GM10266 (cell line): ENCODE data around the gene CREBBP.

Experiments used
- DNase-seq: peaks from one replicate; pipeline ENCODE4 v3.0.0; 2012; ENCODE audit errors: extremely low spot score
- CTCF ChIP-seq: IDR thresholded peaks from 2 replicates; pipeline ENCODE4 v1.5.1; 2012; ENCODE audit warnings: mild to moderate bottlenecking, low read depth; ENCODE audit not compliant: control insufficient read depth, insufficient read depth; ENCODE audit errors: missing control alignments

The CREBBP gene

GRCh38 chr16:3832668-3833067 is 47.8 kb downstream of the CREBBP start:
- no peak for TF ChIP-seq CTCF
- no peak for DNase-seq

GRCh38 chr16:3830625-3831254 is 49.8 kb downstream of the CREBBP start:
- TF ChIP-seq CTCF, result no peak
- no peak for DNase-seq

- no peak for TF ChIP-seq CTCF
- no peak for DNase-seq
Observed at GRCh38 chr16:3829631-3830536, 50.6 kb downstream of the CREBBP start.

- TF ChIP-seq CTCF, result no peak
Observed at GRCh38 chr16:3825940-3826339, 54.6 kb downstream of the CREBBP start.

GRCh38 chr16:3825103-3825502 is 55.4 kb downstream of the CREBBP start:
- no peak for TF ChIP-seq CTCF
- DNase-seq, result no peak

More at GRCh38 chr16:3825940-3826339, 54.6 kb downstream of the CREBBP start:
- no peak for DNase-seq

GRCh38 chr16:3824121-3824795 is 56.3 kb downstream of the CREBBP start:
- TF ChIP-seq CTCF, result no peak
- no peak for DNase-seq

- TF ChIP-seq CTCF, result no peak
- no peak for DNase-seq
Observed at GRCh38 chr16:3823427-3823826, 57.1 kb downstream of the CREBBP start.
